Pancreas (tissue), 10 donors: ENCODE data around the gene DDX50. TPM values are rescaled to one million over a fixed set of nuclear protein-coding genes. Genes with fewer than 3 reads are reported as not detected.
"Not testable (repeated sequence)": the region's sequence is repeated elsewhere in the genome, so short reads cannot be mapped to it uniquely, and the experiment has no call there.

Experiments
- ATAC-seq, 4 donors: fragments of 200-7000 bp; cut with Tn5 transposase; one replicate each; pipeline versions ENCODE4 v1.8.0 to v1.9.1; 2020; ENCODE audit warnings: mild to moderate bottlenecking in 4 of 4, moderate library complexity in 4 of 4
- DNase-seq, 6 donors: peaks; one replicate each; pipeline ENCODE4 v3.0.0-alpha.2; 2020
- FAIRE-seq: peaks from 2 replicates; lab custom pipeline; 2012; peaks lifted over from hg19 to GRCh38; lab: Jason Lieb, UNC
- H3K27ac ChIP-seq, 4 donors: fragments of 200-600 bp; sonication (generic); 1 replicate in 3 of 4; 2 replicates in 1 of 4; pipeline versions ENCODE4 v1.5.0 to v1.8.0; 2020
- H3K27me3 ChIP-seq, 4 donors: fragments of 200-600 bp; one replicate each; pipeline ENCODE4 v1.8.0; 2021
- H3K36me3 ChIP-seq, 3 donors: fragments of 200-600 bp; sonication (generic) in 1 of 3; one replicate each; pipeline versions ENCODE4 v1.5.0 to v1.8.0; 2020 to 2021
- H3K4me1 ChIP-seq, 3 donors: fragments of 200-600 bp; one replicate each; pipeline ENCODE4 v1.8.0; 2021
- H3K4me3 ChIP-seq, 4 donors: fragments of 200-600 bp; sonication (generic) in 2 of 4; one replicate each; pipeline versions ENCODE4 v1.5.0 to v1.8.0; 2020 to 2021
- H3K9me3 ChIP-seq, 4 donors: fragments of 200-600 bp; one replicate each; pipeline ENCODE4 v1.8.0; 2021
- CTCF ChIP-seq, 4 donors: fragments of 200-600 bp; sonication (generic) in 3 of 4; IDR thresholded peaks; one replicate each; pipeline versions ENCODE4 v1.5.0 to v1.8.0; 2021; ENCODE audit warnings: antibody characterized with exemption in 4 of 4
- WGBS, 2 donors: extraction: QIAGEN DNeasy Blood & Tissue Kit; methylation state at CpG; one replicate each; pipeline ENCODE4 v1.1.7; 2013; 5-methylcytosine and 5-hydroxymethylcytosine counted together
- intact Hi-C, 3 donors: fragments of 100-400 bp; cut with DNase I; formaldehyde crosslinking; loops; one replicate each; pipeline versions ENCODE4 v1.11.1 to v1.14.2; 2022
- polyA plus RNA-seq, 2 donors: library from polyadenylated mRNA; stranded (reverse); fragments of 200-250 nt; gene quantifications; one replicate each; pipeline ENCODE4 v1.2.3, GENCODE V29; 2013
- total RNA-seq, 6 donors: library from RNA; stranded (reverse); fragmentation: NEBNext Ultra II Directional in 4 of 6; extraction: Animal tissue kit (Norgen Biotek cat#: 25700) in 4 of 6; gene quantifications; one replicate each; pipeline versions ENCODE4 v1.2.1 to v1.2.4, GENCODE V29; 2021 to 2023
- donor health status: healthy with polysubstance abuse.
- donor health status: DM: no; HTN: no; CAD: no; lungs with moderate emphysema.
- donor health status: DM: no; HTN: no; CAD: no.
- donor health status: control.
- donor health status: control.
- donor health status: Bipolar disorder and iron deficiency.
- donor health status: DM: yes; HTN: yes; CAD: no.
- donor health status: DM: no; HTN: no; CAD: no.
- donor health status: DM: no; HTN: no; CAD: no.
- donor health status: DM: yes; HTN: yes; CAD: no.

Gene DDX50
- total and polyA plus RNA-seq, 8 donors: 9.1 to 27.9 (median 17.6) TPM

GRCh38 chr10:68938117-68938516 is 37.0 kb downstream of the DDX50 start:
- peaks cover 0 to 15% (median 5%) of the 10 kb centered on the region in 3 donors for H3K36me3 ChIP-seq

DNA sequence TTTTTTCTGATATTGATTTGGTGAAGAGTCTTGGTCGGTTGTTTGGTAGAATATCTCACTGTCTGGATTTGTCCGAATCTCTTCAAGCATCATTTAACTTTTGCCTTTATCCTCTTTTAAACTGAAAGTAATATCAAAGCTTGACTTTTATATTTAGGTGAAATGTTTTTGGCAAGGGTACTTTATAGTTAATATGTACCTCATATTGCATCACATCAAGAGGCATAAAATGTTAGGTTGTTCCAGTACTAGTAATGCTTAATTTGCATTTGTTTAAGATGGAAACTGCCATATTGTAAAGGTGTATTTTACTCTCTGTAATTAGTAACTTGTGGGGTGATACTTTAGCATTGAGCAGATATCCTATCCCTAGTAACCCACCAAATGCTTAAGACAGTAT is 37.8 kb downstream of the DDX50 start:
- ATAC-seq: no peak

More at GRCh38 chr10:68938117-68938516, 37.0 kb downstream of the DDX50 start:
- Histone ChIP-seq H3K4me1 (no peaks in the 10 kb centered on the region), H3K27ac (no peak overlapping the region), H3K27me3 (no peaks in the 10 kb centered on the region), H3K9me3 (no peaks in the 10 kb centered on the region), H3K4me3 (no peak overlapping the region)
- DNase-seq (peak in 2 of 6 donors; percentile 28 to 41), FAIRE-seq (no peak), ATAC-seq (peak in 1 of 4 donors; percentile 55)
- WGBS, 2 donors: 56 to 60% methylated on average over 2 of the region's 2 CpGs
- intact Hi-C loops: no loop called here
- TF ChIP-seq CTCF (IDR thresholded peaks at IDR 0.05): no peak

GRCh38 chr10:68940917-68941316 is 39.8 kb downstream of the DDX50 start:
- H3K9me3 ChIP-seq, H3K4me3 ChIP-seq, ATAC-seq, FAIRE-seq, intact Hi-C loops, H3K27ac ChIP-seq, DNase-seq, H3K4me1 ChIP-seq, H3K27me3 ChIP-seq: not testable (repeated sequence)
- H3K36me3 ChIP-seq: peaks cover 0 to 12% (median 6%) of the 10 kb centered on the region in 3 donors

More for the DNA sequence above, 37.8 kb downstream of the DDX50 start:
- no peak for FAIRE-seq
- TF ChIP-seq CTCF (IDR thresholded peaks at IDR 0.05): no peak
- H3K36me3 ChIP-seq: peaks cover 0 to 18% (median 5%) of the 10 kb centered on the region in 3 donors
- H3K9me3 ChIP-seq: no peaks in the 10 kb centered on the region
- H3K4me3 ChIP-seq: no peak overlapping the region
- intact Hi-C loops: no loop called here
- H3K27me3 ChIP-seq: no peaks in the 10 kb centered on the region
- no peaks in the 10 kb centered on the region for H3K4me1 ChIP-seq
- WGBS, 2 donors: 81 to 85% methylated on average over 2 of the region's 2 CpGs
- no peak overlapping the region for H3K27ac ChIP-seq
- DNase-seq: no peak

DNA sequence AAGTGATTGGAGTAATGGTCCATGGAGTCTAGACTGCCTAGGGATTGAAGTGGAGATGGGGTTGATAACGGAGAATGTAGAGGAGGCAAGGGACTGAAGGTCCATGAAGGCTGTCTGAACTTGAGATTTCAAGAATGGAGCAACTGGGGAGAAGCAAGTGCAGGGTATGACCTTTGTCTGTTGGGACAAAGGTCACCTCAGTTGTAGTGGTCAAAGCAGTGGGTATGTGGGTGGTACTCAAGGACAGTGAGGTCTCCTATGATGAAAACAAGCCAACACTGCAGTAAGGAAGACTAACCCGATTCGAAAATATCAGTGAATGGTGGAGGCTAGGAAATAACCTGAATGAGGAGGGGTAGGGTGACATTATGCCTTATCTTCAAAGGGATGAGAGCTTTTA is 49.5 kb downstream of the DDX50 start:
- WGBS, 2 donors: 92 to 96% methylated on average over 3 of the region's 3 CpGs
- peaks cover 10 to 30% (median 17%) of the 10 kb centered on the region in 3 donors for H3K36me3 ChIP-seq

GRCh38 chr10:68954904-68955303 is 53.8 kb downstream of the DDX50 start:
- Histone ChIP-seq H3K9me3 (no peaks in the 10 kb centered on the region), H3K36me3 (peaks cover 0 to 6% (median 0%) of the 10 kb centered on the region in 3 donors), H3K27me3 (no peaks in the 10 kb centered on the region), H3K27ac (no peak overlapping the region), H3K4me3 (peak overlapping the region in 1 of 4 donors; percentile 98), H3K4me1 (peaks cover 0 to 14% (median 5%) of the 10 kb centered on the region in 3 donors)
- no peak for TF ChIP-seq CTCF (IDR thresholded peaks at IDR 0.05)
- WGBS, 2 donors: 90 to 94% methylated on average over 12 of the region's 12 CpGs
- FAIRE-seq: no peak
- DNase-seq: no peak
- ATAC-seq: no peak
- intact Hi-C loops: no loop called here

More for the DNA sequence above, 49.5 kb downstream of the DDX50 start:
- intact Hi-C loops: no loop called here
- Histone ChIP-seq H3K9me3 (no peaks in the 10 kb centered on the region), H3K4me1 (peaks cover 0 to 5% (median 3%) of the 10 kb centered on the region in 3 donors), H3K27ac (no peak overlapping the region), H3K4me3 (no peak overlapping the region), H3K27me3 (no peaks in the 10 kb centered on the region)
- no peak for ATAC-seq
- TF ChIP-seq CTCF (IDR thresholded peaks at IDR 0.05): no peak
- FAIRE-seq: no peak
- DNase-seq: no peak
